MM.1S (cell line): ENCODE data around the gene EPHA10.

Source experiments
- EZH2 ChIP-seq: fragments of 300-600 bp; sonication (generic); optimal IDR thresholded peaks from 2 replicates; pipeline ENCODE3; 2017; ENCODE audit warnings: low read depth, mild to moderate bottlenecking, antibody characterized with exemption, low read length, mixed read lengths
- TF ChIP-seq, protein P1 (sequence below): fragments of 300-600 bp; sonication (generic); IDR thresholded peaks from 2 replicates; pipeline ENCODE4 v1.5.1; 2016; ENCODE audit warnings: antibody characterized with exemption, low read length, mixed read lengths

DNA sequence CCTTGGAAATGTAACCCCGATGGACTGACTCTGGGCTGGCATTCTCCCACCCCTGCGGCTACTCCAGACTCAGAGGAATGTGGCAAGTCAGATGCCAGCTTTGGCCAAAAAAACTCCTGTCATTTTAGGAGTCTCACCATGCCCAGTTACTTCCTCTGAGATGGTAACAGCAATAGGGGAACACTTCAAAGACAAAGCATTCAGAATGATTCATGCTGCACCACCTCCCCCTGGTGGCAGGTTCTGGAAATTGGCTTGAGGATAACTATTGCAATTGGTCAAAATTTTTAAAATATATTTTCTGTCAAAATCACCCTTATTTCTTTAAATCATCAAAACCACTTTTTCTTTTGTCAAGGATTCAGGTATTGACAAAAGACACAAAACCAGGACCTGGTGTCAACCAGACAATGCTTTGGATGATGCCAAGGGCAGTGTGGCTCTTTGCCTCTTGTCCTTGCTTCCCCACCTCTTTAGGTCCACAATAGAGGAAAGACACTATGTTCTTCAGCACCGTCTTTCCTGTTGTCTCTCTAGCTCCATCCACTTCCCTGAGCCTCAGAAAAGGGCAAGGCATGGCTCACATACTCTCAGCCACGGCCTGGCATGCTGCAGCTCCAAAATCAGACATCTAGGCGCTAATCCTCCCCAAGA is 82.5 kb downstream of the EPHA10 start:
- TF ChIP-seq, protein P1, sequence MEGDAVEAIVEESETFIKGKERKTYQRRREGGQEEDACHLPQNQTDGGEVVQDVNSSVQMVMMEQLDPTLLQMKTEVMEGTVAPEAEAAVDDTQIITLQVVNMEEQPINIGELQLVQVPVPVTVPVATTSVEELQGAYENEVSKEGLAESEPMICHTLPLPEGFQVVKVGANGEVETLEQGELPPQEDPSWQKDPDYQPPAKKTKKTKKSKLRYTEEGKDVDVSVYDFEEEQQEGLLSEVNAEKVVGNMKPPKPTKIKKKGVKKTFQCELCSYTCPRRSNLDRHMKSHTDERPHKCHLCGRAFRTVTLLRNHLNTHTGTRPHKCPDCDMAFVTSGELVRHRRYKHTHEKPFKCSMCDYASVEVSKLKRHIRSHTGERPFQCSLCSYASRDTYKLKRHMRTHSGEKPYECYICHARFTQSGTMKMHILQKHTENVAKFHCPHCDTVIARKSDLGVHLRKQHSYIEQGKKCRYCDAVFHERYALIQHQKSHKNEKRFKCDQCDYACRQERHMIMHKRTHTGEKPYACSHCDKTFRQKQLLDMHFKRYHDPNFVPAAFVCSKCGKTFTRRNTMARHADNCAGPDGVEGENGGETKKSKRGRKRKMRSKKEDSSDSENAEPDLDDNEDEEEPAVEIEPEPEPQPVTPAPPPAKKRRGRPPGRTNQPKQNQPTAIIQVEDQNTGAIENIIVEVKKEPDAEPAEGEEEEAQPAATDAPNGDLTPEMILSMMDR, result peak; percentile 91
- no peak for TF ChIP-seq EZH2
